ENCODE results near the gene TMEM45B. TPM values are rescaled to one million over a fixed set of nuclear protein-coding genes. Genes with fewer than 3 reads are reported as not detected.
"Not testable (repeated sequence)": the region's sequence is repeated elsewhere in the genome, so short reads cannot be mapped to it uniquely, and the experiment has no call there.

The TMEM45B gene
- total RNA-seq, 1 donor from 2014 or later, result 0.37 TPM

DNA sequence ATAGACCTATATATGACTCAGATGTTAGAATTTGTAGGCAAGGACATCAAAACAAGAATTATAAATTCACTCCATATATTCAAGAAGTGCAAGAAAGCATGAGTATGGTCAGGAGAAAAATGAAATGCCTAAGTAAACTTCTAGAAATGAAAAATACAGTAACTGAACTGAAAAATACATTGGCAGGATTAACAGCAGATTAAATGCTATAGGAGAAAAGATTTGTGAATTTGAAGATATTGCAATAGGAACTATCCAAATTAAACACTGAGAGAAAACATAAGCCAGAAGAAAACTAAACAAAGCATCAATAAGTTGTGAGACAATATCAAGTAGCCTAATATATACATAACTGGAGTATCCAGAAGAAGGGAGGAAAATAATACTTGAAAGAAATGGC lies 46.6 kb upstream of the TMEM45B start:
- no peak for DNase-seq
- TF ChIP-seq, protein P1, sequence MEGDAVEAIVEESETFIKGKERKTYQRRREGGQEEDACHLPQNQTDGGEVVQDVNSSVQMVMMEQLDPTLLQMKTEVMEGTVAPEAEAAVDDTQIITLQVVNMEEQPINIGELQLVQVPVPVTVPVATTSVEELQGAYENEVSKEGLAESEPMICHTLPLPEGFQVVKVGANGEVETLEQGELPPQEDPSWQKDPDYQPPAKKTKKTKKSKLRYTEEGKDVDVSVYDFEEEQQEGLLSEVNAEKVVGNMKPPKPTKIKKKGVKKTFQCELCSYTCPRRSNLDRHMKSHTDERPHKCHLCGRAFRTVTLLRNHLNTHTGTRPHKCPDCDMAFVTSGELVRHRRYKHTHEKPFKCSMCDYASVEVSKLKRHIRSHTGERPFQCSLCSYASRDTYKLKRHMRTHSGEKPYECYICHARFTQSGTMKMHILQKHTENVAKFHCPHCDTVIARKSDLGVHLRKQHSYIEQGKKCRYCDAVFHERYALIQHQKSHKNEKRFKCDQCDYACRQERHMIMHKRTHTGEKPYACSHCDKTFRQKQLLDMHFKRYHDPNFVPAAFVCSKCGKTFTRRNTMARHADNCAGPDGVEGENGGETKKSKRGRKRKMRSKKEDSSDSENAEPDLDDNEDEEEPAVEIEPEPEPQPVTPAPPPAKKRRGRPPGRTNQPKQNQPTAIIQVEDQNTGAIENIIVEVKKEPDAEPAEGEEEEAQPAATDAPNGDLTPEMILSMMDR (IDR thresholded peaks at IDR 0.05; ENCODE audit: partially characterized antibody, unreplicated experiment), result no peak
- Mint-ChIP-seq H3K9me3 (ENCODE audit: unreplicated experiment) (no peaks in the 10 kb centered on the region), H3K4me3 (ENCODE audit: unreplicated experiment) (no peak overlapping the region), H3K27ac (ENCODE audit: unreplicated experiment) (no peak overlapping the region), H3K27me3 (ENCODE audit: unreplicated experiment) (no peaks in the 10 kb centered on the region), H3K4me1 (ENCODE audit: low read depth, unreplicated experiment) (no peaks in the 10 kb centered on the region), H3K36me3 (ENCODE audit: unreplicated experiment) (peaks cover 6% of the 10 kb centered on the region)

DNA sequence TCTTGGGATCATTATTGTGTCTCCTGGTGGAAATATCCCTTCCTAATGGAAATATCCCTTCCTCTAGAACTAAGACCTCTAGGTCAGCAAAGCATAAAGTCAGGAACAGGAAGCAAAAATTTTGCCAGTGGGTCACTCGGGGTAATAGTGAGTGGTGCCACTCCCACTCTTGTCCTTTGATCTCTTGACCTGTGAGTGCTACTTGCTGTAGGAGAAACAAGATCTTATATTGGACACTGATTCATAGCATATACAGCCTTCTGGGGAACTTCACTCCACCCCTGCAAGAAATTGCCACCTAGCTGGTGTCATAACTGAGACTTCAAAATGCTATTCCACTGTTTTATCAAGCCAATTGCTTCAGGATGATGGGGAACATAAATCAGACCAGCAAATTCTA lies 44.7 kb upstream of the TMEM45B start:
- H3K27ac Mint-ChIP-seq (ENCODE audit: unreplicated experiment), result no peak overlapping the region
- DNase-seq, result no peak
- no peaks in the 10 kb centered on the region for H3K27me3 Mint-ChIP-seq (ENCODE audit: unreplicated experiment)
- H3K4me3 Mint-ChIP-seq (ENCODE audit: unreplicated experiment), result no peak overlapping the region
- TF ChIP-seq, protein P1 (IDR thresholded peaks at IDR 0.05; ENCODE audit: partially characterized antibody, unreplicated experiment), result no peak
- peaks cover 6% of the 10 kb centered on the region for H3K36me3 Mint-ChIP-seq (ENCODE audit: unreplicated experiment)
- no peaks in the 10 kb centered on the region for H3K9me3 Mint-ChIP-seq (ENCODE audit: unreplicated experiment)
- H3K4me1 Mint-ChIP-seq (ENCODE audit: low read depth, unreplicated experiment), result no peaks in the 10 kb centered on the region

DNA sequence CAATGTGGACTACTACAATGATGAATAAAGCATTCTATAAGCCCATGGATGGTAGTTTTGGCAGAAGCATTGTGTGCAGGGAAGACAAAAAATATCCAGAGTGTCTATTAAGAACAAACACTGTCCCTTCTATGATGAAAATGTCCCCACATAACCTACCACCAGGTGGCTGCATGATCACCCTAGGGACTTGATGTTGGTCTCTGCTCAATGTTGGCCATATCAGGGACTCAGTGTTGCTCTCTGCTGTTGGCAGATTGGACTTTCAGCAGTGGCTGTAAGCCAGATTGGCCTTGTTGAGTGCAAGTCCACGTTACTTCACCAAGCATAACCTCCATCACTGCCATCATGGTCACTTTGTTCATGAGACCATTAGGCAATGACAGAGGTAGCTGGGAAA lies 44.2 kb upstream of the TMEM45B start:
- H3K9me3 Mint-ChIP-seq (ENCODE audit: unreplicated experiment); DNase-seq; H3K27me3 Mint-ChIP-seq (ENCODE audit: unreplicated experiment); H3K36me3 Mint-ChIP-seq (ENCODE audit: unreplicated experiment); H3K4me3 Mint-ChIP-seq (ENCODE audit: unreplicated experiment); H3K27ac Mint-ChIP-seq (ENCODE audit: unreplicated experiment); H3K4me1 Mint-ChIP-seq (ENCODE audit: low read depth, unreplicated experiment): not testable (repeated sequence)

DNA sequence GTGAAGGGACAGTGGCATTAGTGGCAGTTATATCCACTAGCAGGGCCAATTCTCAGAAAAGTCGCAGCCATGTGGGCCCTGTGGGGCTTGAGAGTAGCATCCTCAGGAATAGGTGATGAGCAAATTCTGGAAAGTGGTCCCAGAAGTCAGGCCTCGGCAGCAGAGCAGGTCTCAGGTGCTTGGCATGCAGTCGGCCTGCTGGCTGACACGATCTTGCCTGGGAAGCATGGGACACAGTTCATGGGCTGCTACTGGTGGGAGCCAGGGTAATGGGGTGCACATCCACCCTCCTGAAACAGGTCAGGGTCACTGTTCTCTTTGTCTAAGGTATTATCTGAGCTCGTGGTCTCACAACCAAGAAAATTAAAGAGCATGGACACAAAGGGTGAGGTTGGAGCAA lies 36.8 kb upstream of the TMEM45B start:
- H3K27me3 Mint-ChIP-seq (ENCODE audit: unreplicated experiment), result no peaks in the 10 kb centered on the region
- no peaks in the 10 kb centered on the region for H3K9me3 Mint-ChIP-seq (ENCODE audit: unreplicated experiment)
- DNase-seq, result no peak
- TF ChIP-seq, protein P1 (IDR thresholded peaks at IDR 0.05; ENCODE audit: partially characterized antibody, unreplicated experiment), result no peak
- H3K4me3 Mint-ChIP-seq (ENCODE audit: unreplicated experiment), result no peak overlapping the region
- H3K36me3 Mint-ChIP-seq (ENCODE audit: unreplicated experiment), result no peaks in the 10 kb centered on the region
- H3K4me1 Mint-ChIP-seq (ENCODE audit: low read depth, unreplicated experiment), result no peaks in the 10 kb centered on the region
- H3K27ac Mint-ChIP-seq (ENCODE audit: unreplicated experiment), result no peak overlapping the region

DNA sequence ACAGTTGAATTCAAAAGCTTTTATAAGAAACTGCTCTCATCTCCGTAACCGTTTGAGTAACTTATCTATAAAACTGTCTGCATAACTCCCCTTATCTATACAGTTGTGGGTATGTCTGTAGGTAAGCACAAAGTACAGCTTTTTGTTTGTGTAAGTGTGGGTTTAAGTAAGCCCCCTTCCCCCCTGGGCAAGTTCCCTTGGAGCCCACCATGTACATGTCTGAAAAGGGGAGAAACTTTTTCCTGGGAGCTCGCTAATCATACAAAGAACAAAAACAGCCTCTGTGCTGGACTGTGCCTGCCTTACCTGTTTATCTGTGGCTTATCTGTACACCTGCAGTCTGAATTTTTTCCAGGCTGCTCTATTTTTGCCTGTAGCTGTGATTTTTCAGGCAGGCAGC lies 36.3 kb upstream of the TMEM45B start:
- H3K36me3 Mint-ChIP-seq (ENCODE audit: unreplicated experiment), result no peaks in the 10 kb centered on the region
- no peak overlapping the region for H3K27ac Mint-ChIP-seq (ENCODE audit: unreplicated experiment)
- DNase-seq, result no peak
- no peaks in the 10 kb centered on the region for H3K9me3 Mint-ChIP-seq (ENCODE audit: unreplicated experiment)
- H3K27me3 Mint-ChIP-seq (ENCODE audit: unreplicated experiment), result no peaks in the 10 kb centered on the region
- H3K4me1 Mint-ChIP-seq (ENCODE audit: low read depth, unreplicated experiment), result no peaks in the 10 kb centered on the region
- no peak overlapping the region for H3K4me3 Mint-ChIP-seq (ENCODE audit: unreplicated experiment)
- TF ChIP-seq, protein P1 (IDR thresholded peaks at IDR 0.05; ENCODE audit: partially characterized antibody, unreplicated experiment), result no peak

All from glutamatergic neuron (in vitro differentiated cells).